Subcutaneous adipose tissue (tissue), 4 donors: ENCODE results near the gene C4orf17. TPM values are rescaled to one million over a fixed set of nuclear protein-coding genes. Genes with fewer than 3 reads are reported as not detected.

Experiments used
- total RNA-seq, 4 donors: library from RNA; depleted of rRNA; stranded (reverse); fragments of >200 nt; gene quantifications; one replicate each; pipeline ENCODE4 v1.1.0, GENCODE V29; 2016
- TF ChIP-seq, protein P1 (sequence below): fragments of 450-650 bp; IDR thresholded peaks from one replicate; pipeline ENCODE4 v1.5.1; 2016; ENCODE audit warnings: low read depth, mild to moderate bottlenecking, control low read depth, antibody characterized with exemption, moderate library complexity

The C4orf17 gene
- total RNA-seq, 4 donors from 2014 or later = not detected

DNA sequence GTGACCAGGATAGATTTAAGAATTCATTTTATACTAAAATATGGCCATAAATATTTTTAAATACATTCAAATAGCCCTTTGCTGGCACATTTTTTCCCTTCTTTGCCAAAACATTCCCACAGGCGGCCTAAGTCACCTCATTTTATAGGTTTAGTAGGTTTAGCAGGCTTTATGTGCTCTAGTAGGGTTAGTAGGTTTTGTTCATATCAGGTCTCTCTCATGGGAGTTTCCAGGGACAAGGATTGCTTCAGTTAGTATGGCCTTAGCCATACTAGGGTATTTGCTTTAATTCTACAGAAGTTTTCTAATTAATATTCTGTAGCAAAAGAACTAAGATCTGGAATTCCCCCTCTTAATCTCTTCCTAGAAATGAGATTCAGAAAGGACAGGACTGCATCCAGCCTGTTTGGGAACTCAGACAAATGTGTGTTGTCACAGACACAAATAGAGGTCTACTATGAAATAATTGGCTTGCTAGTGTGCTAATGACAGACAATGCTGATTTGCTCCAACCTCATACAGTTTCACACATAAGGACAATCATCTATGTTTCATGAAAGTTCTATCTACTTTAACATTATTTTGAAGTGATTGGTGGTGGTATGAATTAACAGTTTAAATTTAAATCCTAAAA is 63.0 kb downstream of the C4orf17 start:
- TF ChIP-seq, protein P1, sequence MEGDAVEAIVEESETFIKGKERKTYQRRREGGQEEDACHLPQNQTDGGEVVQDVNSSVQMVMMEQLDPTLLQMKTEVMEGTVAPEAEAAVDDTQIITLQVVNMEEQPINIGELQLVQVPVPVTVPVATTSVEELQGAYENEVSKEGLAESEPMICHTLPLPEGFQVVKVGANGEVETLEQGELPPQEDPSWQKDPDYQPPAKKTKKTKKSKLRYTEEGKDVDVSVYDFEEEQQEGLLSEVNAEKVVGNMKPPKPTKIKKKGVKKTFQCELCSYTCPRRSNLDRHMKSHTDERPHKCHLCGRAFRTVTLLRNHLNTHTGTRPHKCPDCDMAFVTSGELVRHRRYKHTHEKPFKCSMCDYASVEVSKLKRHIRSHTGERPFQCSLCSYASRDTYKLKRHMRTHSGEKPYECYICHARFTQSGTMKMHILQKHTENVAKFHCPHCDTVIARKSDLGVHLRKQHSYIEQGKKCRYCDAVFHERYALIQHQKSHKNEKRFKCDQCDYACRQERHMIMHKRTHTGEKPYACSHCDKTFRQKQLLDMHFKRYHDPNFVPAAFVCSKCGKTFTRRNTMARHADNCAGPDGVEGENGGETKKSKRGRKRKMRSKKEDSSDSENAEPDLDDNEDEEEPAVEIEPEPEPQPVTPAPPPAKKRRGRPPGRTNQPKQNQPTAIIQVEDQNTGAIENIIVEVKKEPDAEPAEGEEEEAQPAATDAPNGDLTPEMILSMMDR = no peak

DNA sequence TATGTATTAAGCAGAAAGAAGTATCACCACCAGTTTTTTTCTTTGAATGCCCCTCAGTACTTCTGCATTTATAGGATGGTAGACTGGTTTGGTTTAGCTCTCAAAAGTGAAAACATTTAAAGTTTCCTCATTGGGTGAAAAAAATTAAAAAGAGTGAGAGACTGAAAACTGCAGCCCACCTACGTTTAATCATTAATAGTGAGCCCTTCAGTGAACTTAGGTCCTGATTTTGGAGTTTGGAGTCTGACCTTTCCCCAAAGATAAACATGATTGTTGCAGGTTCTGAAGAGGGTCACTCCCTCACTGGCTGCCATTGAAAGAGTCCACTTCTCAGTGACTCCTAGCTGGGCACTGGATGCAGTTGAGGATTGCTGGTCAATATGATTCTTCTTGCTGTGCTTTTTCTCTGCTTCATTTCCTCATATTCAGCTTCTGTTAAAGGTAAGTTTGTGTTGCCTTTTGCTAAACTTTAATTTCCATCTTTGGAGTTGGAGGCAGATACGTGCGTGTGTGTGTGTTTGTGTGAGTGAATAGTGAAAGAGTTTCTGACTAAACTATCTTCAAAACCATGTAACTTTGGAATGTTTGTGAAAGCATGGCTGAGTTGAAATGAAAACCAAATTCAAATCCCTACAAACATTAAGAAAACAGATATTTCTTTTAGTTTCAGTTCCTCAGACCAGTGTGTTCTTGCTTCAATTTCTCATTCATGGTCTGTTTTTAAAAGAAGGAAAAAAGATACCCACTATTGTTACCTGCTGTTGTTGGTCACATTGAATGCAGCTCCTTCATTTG is 63.9 kb downstream of the C4orf17 start, which contains the start of gene MTTP:
TSS of gene MTTP (plus strand) at position 295 of the 795 bp plus-strand sequence. CDS start at position 381, 86 bp downstream.
- TF ChIP-seq, protein P1 = no peak

DNA sequence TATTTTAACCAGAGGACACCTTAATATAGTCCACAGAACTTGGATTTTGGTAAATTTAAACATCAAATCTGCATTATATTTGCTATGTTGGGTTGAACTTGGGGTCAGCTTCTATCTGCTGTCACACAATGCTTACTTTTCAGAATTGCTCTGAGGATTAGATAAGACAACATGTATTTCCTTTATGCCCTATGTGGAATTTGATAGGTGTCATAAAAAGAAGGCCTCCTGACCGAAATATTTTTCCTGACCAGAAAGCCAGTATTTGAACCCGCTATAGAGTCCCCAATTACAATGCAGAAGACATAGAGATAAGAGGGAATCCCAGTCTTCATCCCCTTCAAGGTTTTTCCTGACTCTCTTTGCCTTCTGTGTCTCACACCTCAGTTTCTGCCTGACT is 67.9 kb downstream of the C4orf17 start:
- TF ChIP-seq, protein P1 = no peak

DNA sequence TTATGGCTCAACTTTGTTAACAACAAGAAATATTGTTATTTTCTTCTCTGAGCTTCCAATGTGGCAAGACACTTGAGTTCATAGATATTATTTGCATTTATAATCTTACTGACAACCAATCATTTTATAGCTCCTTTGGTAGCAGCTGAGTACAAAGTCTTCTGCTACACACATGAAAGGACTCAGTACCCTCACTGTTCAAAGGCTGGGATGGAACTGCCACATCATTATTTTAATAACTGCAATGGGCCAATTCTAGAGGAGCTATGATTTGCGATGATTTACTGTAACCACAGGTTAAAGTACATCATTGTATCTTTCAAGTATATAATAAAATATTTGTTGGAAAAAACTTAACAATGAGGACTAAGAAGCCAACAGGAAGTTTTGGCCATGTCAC is 74.7 kb downstream of the C4orf17 start:
- TF ChIP-seq, protein P1 = no peak

DNA sequence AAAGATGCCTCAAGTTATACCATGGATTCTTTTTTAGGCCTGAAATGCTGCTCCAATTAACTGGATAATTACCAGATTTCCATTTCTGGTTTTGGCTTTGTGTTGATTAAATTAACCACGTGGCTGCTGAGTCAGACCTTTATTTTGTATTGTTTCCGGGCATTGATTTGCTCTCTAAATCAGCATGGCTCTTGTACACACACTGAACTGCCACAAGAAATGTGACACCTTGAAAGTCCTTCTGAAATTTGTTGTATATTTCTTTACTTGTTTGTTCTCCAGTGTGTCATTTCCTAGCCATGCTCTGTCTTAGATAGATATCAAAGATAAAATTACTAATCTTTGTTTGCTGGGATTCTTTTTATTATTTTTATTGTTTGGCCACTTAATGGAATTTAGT is 75.5 kb downstream of the C4orf17 start:
- TF ChIP-seq, protein P1 = no peak

DNA sequence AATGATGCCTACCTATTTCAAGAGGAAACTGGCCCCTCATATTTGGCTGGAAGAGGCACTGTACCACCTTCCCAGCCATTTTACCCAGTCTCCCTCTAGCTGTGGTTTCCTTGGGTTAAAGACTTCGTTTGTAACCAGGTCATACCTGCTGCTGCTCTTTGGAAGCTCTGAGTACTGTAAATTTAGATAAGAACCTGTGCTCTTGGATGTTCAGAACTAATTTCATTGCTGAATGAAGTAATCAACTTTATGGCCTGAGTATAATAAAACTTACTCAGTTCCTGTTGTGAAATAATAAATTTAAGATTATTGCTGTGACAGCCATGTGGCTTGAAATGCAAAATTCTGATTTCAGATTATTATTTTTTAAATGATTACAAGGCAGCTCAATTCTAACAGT is 76.0 kb downstream of the C4orf17 start:
- TF ChIP-seq, protein P1 = no peak

DNA sequence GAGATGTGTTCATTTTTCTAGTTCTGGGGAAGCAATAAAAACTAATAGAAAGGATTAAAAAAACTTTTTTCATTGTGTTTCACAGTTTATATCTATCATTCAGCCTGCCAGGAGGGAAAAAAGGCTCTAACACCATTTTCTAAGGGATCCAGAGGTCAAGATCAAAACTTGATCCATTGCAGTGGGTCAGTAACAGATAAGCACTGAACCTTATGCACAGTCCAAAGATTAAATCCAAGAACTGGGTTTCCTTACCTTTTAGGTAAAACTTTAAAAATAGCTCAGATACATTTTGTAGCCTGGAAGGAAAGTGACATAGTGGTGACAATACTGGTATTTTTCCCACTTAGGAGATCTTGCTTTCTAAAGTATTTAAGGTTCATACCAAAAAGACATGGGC is 76.5 kb downstream of the C4orf17 start:
- TF ChIP-seq, protein P1 = no peak
